PC-3 (cell line): ENCODE results near the gene ECE1.

ENCODE experiments used
- EZH2 ChIP-seq: fragments of 300-600 bp; sonication (generic); IDR thresholded peaks from one replicate; pipeline ENCODE4 v1.6.1; 2017; ENCODE audit warnings: antibody characterized with exemption, mild to moderate bottlenecking, low read length; ENCODE audit not compliant: unreplicated experiment
- TF ChIP-seq, protein P1 (sequence below): fragments of 300-600 bp; sonication (generic); conservative IDR thresholded peaks from 2 replicates; pipeline ENCODE4 v1.5.1; 2017; ENCODE audit warnings: antibody characterized with exemption, low read depth, mild to moderate bottlenecking, low read length

DNA sequence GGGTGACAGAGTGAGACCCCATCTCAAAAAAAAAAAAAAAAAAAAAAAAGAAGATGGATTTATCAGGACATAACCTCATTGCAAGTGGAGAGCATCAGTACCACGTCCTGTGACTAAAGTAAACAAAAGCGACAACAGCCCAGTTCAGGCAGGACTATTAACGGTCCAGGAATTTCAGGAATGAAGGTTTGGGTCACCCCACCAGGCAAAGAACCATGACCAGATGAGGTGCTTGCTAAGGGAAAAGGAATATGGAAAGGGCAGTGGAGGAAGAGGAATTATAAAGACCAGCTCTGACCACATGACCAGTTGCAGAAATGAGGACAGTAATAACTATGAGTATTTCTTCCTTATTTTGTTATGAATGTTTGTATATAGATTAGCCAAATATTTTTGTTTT, 78.1 kb downstream of the ECE1 start:
- TF ChIP-seq, protein P1, sequence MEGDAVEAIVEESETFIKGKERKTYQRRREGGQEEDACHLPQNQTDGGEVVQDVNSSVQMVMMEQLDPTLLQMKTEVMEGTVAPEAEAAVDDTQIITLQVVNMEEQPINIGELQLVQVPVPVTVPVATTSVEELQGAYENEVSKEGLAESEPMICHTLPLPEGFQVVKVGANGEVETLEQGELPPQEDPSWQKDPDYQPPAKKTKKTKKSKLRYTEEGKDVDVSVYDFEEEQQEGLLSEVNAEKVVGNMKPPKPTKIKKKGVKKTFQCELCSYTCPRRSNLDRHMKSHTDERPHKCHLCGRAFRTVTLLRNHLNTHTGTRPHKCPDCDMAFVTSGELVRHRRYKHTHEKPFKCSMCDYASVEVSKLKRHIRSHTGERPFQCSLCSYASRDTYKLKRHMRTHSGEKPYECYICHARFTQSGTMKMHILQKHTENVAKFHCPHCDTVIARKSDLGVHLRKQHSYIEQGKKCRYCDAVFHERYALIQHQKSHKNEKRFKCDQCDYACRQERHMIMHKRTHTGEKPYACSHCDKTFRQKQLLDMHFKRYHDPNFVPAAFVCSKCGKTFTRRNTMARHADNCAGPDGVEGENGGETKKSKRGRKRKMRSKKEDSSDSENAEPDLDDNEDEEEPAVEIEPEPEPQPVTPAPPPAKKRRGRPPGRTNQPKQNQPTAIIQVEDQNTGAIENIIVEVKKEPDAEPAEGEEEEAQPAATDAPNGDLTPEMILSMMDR: no peak
- TF ChIP-seq EZH2: no peak
